ENCODE data around the gene BCOR. TPM values are rescaled to one million over a fixed set of nuclear protein-coding genes. Genes with fewer than 3 reads are reported as not detected.
A peak's percentile ranks its signal among the peaks of the same experiment; 100 is the strongest.

The BCOR gene
- total RNA-seq, 4 donors from 2014 or later: 19.8 to 32.2 (median 26.0) TPM

DNA sequence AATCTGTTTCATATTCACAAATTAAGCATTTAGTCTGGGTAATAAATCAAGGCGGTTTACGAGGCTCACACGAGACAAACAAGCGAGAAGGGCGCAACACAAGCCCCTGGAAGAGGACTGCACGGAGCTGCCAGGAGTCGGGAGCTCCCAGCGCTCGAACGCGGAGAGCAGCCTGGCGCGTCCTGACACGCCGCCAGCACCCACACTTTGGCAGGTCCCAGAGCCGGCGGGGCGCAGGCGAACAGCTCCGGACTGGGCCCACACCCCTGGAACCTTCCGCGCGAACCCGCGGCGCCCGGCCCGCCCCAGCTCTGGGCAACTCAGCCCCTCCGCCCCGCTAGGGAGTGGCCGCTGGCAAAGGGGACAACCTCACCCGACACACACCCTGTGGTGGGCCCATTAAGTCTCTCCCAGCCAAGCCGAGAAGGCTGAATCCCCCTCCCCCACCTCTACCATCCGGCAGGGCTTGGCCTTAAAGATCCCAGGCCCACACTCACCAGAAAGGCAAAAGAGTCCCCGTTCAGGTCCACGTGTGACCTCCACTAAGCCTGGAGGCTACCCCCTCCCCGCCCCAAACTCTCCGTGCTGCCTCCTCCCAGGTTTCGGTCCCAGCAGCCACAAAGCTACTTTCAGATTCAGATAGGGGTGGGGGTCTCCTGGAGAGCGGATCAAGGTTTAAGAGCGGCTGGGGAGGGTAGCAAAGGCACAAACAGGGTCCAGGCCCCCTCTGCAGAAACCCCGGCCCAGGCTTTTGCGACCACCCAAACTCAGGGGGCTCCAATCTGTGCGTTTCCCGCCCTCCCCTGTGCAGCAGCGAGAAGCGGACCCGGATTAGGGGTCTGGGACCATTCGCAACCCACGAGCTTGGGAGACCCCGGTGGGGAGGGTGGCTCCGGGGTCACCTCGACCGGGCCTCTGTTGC, 47.5 kb upstream of the BCOR start:
- Histone ChIP-seq H3K9me3 (no peaks in the 10 kb centered on the region), H3K4me1 (peaks cover 0 to 11% (median 0%) of the 10 kb centered on the region in 4 donors), H3K27ac (no peak overlapping the region), H3K36me3 (no peaks in the 10 kb centered on the region), H3K4me3 (peak overlapping the region; percentile 25 to 56 (median 46)), H3K27me3 (no peaks in the 10 kb centered on the region)
- TF ChIP-seq POLR2A (IDR thresholded peaks at IDR 0.05): no peak
- TF ChIP-seq, protein P1, sequence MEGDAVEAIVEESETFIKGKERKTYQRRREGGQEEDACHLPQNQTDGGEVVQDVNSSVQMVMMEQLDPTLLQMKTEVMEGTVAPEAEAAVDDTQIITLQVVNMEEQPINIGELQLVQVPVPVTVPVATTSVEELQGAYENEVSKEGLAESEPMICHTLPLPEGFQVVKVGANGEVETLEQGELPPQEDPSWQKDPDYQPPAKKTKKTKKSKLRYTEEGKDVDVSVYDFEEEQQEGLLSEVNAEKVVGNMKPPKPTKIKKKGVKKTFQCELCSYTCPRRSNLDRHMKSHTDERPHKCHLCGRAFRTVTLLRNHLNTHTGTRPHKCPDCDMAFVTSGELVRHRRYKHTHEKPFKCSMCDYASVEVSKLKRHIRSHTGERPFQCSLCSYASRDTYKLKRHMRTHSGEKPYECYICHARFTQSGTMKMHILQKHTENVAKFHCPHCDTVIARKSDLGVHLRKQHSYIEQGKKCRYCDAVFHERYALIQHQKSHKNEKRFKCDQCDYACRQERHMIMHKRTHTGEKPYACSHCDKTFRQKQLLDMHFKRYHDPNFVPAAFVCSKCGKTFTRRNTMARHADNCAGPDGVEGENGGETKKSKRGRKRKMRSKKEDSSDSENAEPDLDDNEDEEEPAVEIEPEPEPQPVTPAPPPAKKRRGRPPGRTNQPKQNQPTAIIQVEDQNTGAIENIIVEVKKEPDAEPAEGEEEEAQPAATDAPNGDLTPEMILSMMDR (IDR thresholded peaks at IDR 0.05): no peak
- DNase-seq: no peak

DNA sequence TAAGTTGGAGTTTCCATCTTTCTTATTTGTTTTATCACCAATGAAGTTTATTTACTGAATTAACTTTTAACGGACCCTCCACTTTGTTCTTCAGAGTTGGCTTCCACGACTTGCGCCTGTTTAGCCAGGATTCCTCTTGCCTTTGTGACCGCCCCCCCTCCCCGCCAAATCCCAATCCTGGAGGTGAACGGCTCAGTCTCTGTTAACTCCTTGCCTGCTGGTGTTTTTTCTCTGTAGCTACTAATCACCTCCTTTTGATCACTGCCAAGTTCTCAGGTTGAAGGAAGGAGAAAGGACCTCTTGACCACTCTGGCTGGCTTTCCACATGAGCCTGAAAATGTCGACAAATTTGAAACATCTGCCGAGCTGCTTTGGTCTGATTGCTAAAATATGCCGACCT, 46.8 kb upstream of the BCOR start:
- H3K36me3 ChIP-seq: no peaks in the 10 kb centered on the region
- no peak overlapping the region for H3K4me3 ChIP-seq
- H3K27ac ChIP-seq: no peak overlapping the region
- no peaks in the 10 kb centered on the region for H3K27me3 ChIP-seq
- no peak for DNase-seq
- H3K4me1 ChIP-seq: peaks cover 0 to 11% (median 0%) of the 10 kb centered on the region in 4 donors
- H3K9me3 ChIP-seq: no peaks in the 10 kb centered on the region
- TF ChIP-seq, protein P1 (IDR thresholded peaks at IDR 0.05): no peak
- no peak for TF ChIP-seq POLR2A (IDR thresholded peaks at IDR 0.05)

- Histone ChIP-seq H3K27me3 (no peaks in the 10 kb centered on the region), H3K9me3 (no peaks in the 10 kb centered on the region), H3K36me3 (no peaks in the 10 kb centered on the region), H3K4me1 (peaks cover 0 to 11% (median 0%) of the 10 kb centered on the region in 4 donors), H3K4me3 (no peak overlapping the region), H3K27ac (no peak overlapping the region)
- TF ChIP-seq POLR2A (IDR thresholded peaks at IDR 0.05): no peak
- TF ChIP-seq, protein P1 (IDR thresholded peaks at IDR 0.05): no peak
- DNase-seq: no peak
Observed at GRCh38 chrX:40143987-40144386, 46.2 kb upstream of the BCOR start.

DNA sequence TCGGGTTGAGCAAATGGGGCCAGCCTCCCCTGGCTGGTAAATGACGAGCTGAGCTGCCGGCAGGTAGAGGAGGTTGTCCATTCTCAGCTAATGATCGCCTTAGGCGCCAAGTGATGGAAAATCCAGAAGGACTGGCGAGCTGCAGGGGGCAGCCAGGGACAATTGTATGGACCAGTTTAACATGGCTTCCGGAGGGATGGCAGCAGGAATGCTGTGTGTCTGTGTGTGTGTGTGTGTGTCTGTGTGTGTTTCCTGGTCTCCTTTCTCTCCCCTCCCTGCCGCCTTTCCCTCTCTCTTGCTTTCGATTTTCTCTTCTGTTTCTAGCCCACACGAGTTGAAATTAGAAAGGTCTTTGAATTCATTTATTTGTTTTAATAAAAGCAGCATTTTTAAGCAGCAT, 45.2 kb upstream of the BCOR start:
- no peaks in the 10 kb centered on the region for H3K27me3 ChIP-seq
- no peaks in the 10 kb centered on the region for H3K9me3 ChIP-seq
- H3K4me1 ChIP-seq: peaks cover 0 to 11% (median 0%) of the 10 kb centered on the region in 4 donors
- no peaks in the 10 kb centered on the region for H3K36me3 ChIP-seq
- no peak overlapping the region for H3K27ac ChIP-seq
- DNase-seq: no peak
- H3K4me3 ChIP-seq: no peak overlapping the region
- TF ChIP-seq POLR2A (IDR thresholded peaks at IDR 0.05): no peak
- TF ChIP-seq, protein P1 (IDR thresholded peaks at IDR 0.05): no peak

DNA sequence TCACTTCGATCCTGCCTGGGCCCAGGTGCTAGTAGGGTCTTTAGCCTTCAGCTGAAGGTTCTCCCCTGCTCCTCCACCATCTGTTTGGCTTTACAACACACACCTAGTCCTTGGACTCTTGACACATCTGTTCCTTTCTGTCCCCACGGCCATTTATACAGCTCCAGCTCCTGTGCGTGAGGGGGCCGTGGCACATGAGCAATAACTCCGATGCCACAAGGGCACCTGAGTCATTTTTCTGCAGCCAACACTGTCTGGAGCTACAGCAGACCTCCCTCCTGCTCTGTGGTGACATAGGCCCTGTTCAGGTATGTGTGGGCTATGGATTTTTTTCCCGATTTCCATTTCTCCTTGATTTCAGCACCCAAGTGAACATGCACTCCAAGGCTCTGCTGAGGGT, 44.7 kb upstream of the BCOR start:
- H3K9me3 ChIP-seq: no peaks in the 10 kb centered on the region

More for the DNA sequence above, 44.7 kb upstream of the BCOR start:
- no peak for DNase-seq
- Histone ChIP-seq H3K27me3 (no peaks in the 10 kb centered on the region), H3K27ac (no peak overlapping the region), H3K4me3 (no peak overlapping the region), H3K36me3 (no peaks in the 10 kb centered on the region), H3K4me1 (peaks cover 0 to 11% (median 0%) of the 10 kb centered on the region in 4 donors)
- TF ChIP-seq POLR2A (IDR thresholded peaks at IDR 0.05): no peak
